ENCODE data around the gene DNAJB6.

DNAJB6 gene

GRCh38 chr7:157441023-157441399, 104.2 kb downstream of the DNAJB6 start:
- TF ChIP-seq CTCF (IDR thresholded peaks at IDR 0.05; ENCODE audit: low read depth, low read length) (no peak), MAX (IDR thresholded peaks at IDR 0.05; ENCODE audit: low read depth, low read length) (no peak), MYC (IDR thresholded peaks at IDR 0.05; ENCODE audit: low read depth, low read length) (no peak), POLR2A (IDR thresholded peaks at IDR 0.05; ENCODE audit: extremely low read depth, insufficient read length) (no peak)
- no peak for DNase-seq (ENCODE audit: low read depth)
- H3K4me3 ChIP-seq (ENCODE audit: low read depth, low read length) = no peak overlapping the region

GRCh38 chr7:157442456-157442855, 105.7 kb downstream of the DNAJB6 start:
- no peak for TF ChIP-seq POLR2A (IDR thresholded peaks at IDR 0.05; ENCODE audit: extremely low read depth, insufficient read length)
- TF ChIP-seq MYC (IDR thresholded peaks at IDR 0.05; ENCODE audit: low read depth, low read length) = no peak
- no peak for TF ChIP-seq MAX (IDR thresholded peaks at IDR 0.05; ENCODE audit: low read depth, low read length)
- TF ChIP-seq CTCF (IDR thresholded peaks at IDR 0.05; ENCODE audit: low read depth, low read length) = no peak
- no peak for DNase-seq (ENCODE audit: low read depth)
- H3K4me3 ChIP-seq (ENCODE audit: low read depth, low read length) = no peak overlapping the region

GRCh38 chr7:157442993-157443831, 106.4 kb downstream of the DNAJB6 start:
- TF ChIP-seq MAX (IDR thresholded peaks at IDR 0.05; ENCODE audit: low read depth, low read length) = no peak
- no peak for TF ChIP-seq CTCF (IDR thresholded peaks at IDR 0.05; ENCODE audit: low read depth, low read length)
- no peak for TF ChIP-seq MYC (IDR thresholded peaks at IDR 0.05; ENCODE audit: low read depth, low read length)
- TF ChIP-seq POLR2A (IDR thresholded peaks at IDR 0.05; ENCODE audit: extremely low read depth, insufficient read length) = no peak
- DNase-seq (ENCODE audit: low read depth) = no peak
- H3K4me3 ChIP-seq (ENCODE audit: low read depth, low read length) = no peak overlapping the region

GRCh38 chr7:157444011-157444842, 107.4 kb downstream of the DNAJB6 start:
- DNase-seq (ENCODE audit: low read depth) = no peak
- no peak for TF ChIP-seq CTCF (IDR thresholded peaks at IDR 0.05; ENCODE audit: low read depth, low read length)
- TF ChIP-seq MYC (IDR thresholded peaks at IDR 0.05; ENCODE audit: low read depth, low read length) = no peak
- TF ChIP-seq MAX (IDR thresholded peaks at IDR 0.05; ENCODE audit: low read depth, low read length) = no peak
- TF ChIP-seq POLR2A (IDR thresholded peaks at IDR 0.05; ENCODE audit: extremely low read depth, insufficient read length) = no peak
- H3K4me3 ChIP-seq (ENCODE audit: low read depth, low read length) = no peak overlapping the region

GRCh38 chr7:157444843-157445135, 108.0 kb downstream of the DNAJB6 start:
- H3K4me3 ChIP-seq (ENCODE audit: low read depth, low read length) = no peak overlapping the region
- DNase-seq (ENCODE audit: low read depth) = no peak
- TF ChIP-seq MYC (IDR thresholded peaks at IDR 0.05; ENCODE audit: low read depth, low read length) (no peak), MAX (IDR thresholded peaks at IDR 0.05; ENCODE audit: low read depth, low read length) (no peak), CTCF (IDR thresholded peaks at IDR 0.05; ENCODE audit: low read depth, low read length) (no peak), POLR2A (IDR thresholded peaks at IDR 0.05; ENCODE audit: extremely low read depth, insufficient read length) (no peak)
